ENCODE data around the gene STXBP6.
"Not testable (repeated sequence)": the region's sequence is repeated elsewhere in the genome, so short reads cannot be mapped to it uniquely, and the experiment has no call there.

Gene STXBP6

GRCh38 chr14:24850072-24850471 lies 199.9 kb downstream of the STXBP6 start:
- DNase-seq = no peak

- no peak for DNase-seq
Measured at GRCh38 chr14:24849471-24849870, 200.5 kb downstream of the STXBP6 start.

GRCh38 chr14:24848102-24848790 lies 201.7 kb downstream of the STXBP6 start:
- DNase-seq = no peak

- no peak for DNase-seq
Measured at GRCh38 chr14:24847568-24848095, 202.3 kb downstream of the STXBP6 start.

GRCh38 chr14:24846261-24846660 lies 203.7 kb downstream of the STXBP6 start:
- no peak for DNase-seq

- DNase-seq = no peak
Measured at GRCh38 chr14:24845851-24846250, 204.1 kb downstream of the STXBP6 start.

- no peak for DNase-seq
Measured at GRCh38 chr14:24844011-24844410, 205.9 kb downstream of the STXBP6 start.

GRCh38 chr14:24843494-24843893 lies 206.5 kb downstream of the STXBP6 start:
- DNase-seq = no peak

- no peak for DNase-seq
Measured at GRCh38 chr14:24840204-24840893, 209.6 kb downstream of the STXBP6 start.

GRCh38 chr14:24839617-24840203 lies 210.2 kb downstream of the STXBP6 start:
- no peak for DNase-seq

- no peak for DNase-seq
Measured at GRCh38 chr14:24838945-24839616, 210.9 kb downstream of the STXBP6 start.

GRCh38 chr14:24837280-24838046 lies 212.5 kb downstream of the STXBP6 start:
- DNase-seq = no peak

GRCh38 chr14:24836324-24836723 lies 213.6 kb downstream of the STXBP6 start:
- not testable (repeated sequence) for DNase-seq

GRCh38 chr14:24834956-24835355 lies 215.0 kb downstream of the STXBP6 start:
- DNase-seq = no peak

GRCh38 chr14:24833385-24833784 lies 216.6 kb downstream of the STXBP6 start:
- no peak for DNase-seq

- no peak for DNase-seq
Measured at GRCh38 chr14:24831677-24832076, 218.3 kb downstream of the STXBP6 start.

- no peak for DNase-seq
Measured at GRCh38 chr14:24829862-24830261, 220.1 kb downstream of the STXBP6 start.

GRCh38 chr14:24828486-24828885 lies 221.5 kb downstream of the STXBP6 start:
- no peak for DNase-seq

GRCh38 chr14:24826390-24826789 lies 223.6 kb downstream of the STXBP6 start:
- no peak for DNase-seq

GRCh38 chr14:24820616-24821015 lies 229.3 kb downstream of the STXBP6 start:
- no peak for DNase-seq

GRCh38 chr14:24818823-24819341 lies 231.1 kb downstream of the STXBP6 start:
- DNase-seq = no peak
